Islet precursor cell (in vitro differentiated cells): ENCODE measurements around the gene SCAP.
"Not testable (repeated sequence)": the region's sequence is repeated elsewhere in the genome, so short reads cannot be mapped to it uniquely, and the experiment has no call there.

Experiments
- DNase-seq: peaks from one replicate; pipeline ENCODE4 v3.0.0-alpha.2; 2018

Gene SCAP

DNA sequence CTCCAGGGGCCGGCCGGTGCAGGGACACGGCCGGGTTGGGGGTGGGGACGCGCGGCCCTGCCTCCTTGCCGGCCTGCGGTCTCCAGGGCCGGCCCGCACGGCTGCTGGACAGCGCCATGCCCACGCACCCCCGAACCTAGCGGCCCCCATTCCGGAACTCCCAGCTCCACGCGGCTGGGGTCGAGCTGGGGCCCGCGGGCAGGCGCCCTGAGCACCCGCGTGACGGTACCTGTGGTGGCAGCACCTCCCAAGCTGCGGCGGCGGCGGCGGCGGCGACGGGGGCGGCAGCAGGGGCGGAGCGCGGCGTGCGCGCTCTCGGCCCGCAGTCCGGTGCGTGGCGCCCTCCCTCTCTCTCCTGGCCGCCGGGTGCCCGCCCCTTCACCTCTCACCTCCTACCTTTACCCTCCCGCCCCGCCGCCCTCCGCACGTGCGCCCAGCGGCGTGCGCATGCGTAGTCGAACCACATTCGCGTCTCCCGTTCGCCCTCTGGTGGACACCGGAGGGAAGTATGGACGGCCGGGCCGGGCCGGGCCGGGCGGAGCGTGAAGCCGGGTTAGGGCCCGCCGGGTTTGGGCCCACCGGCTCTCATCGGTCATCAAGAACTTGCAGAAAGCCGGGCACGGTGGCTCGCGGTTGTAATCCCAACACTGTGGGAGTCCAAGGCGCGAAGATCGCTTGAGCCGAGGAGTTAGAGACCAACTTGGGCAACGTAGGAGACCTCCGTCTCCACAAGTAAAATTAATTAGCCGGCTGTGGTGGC lies at the start of gene SCAP:
SCAP (minus strand) TSS at position 372 of the 760 bp plus-strand sequence. CDS start 32,948 bp downstream, outside the sequence.
- DNase-seq = peak; percentile 94

DNA sequence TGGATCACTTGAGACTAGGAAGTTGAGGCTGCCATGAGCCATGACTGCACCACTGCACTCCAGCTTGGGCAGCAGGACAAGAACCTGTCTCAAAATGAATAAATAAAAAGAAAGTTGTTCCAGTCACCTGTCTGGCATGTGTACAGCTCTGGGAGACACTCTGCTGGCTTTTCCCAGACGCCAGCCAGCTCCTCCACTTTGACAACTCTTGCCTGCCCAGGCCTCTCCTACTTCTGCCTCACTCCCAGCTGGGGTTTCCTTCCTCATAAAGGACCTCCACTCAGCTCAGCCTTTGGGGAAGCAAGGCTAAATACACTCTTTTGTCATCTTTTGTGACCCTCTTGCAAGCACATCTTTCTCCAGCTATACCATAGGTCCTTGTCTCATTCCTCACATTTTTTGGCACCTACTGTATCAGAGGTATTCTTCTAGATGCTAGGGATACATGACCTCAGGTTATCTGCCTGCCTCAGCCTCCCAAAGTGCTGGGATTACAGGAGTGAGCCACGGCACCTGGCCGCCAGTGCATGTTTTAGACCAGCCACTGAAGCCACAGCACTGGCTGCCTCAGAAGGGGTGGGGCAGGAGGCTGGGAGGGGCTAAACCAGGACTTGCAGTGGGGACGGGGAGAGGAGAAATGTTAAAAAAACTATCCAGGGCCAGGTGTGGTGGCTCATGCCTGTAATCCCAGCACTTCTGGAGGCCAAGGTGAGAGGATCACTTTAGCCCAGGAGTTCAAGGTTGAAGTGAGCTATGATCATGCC lies 47.8 kb upstream of the SCAP start:
- peak; percentile 73 for DNase-seq

DNA sequence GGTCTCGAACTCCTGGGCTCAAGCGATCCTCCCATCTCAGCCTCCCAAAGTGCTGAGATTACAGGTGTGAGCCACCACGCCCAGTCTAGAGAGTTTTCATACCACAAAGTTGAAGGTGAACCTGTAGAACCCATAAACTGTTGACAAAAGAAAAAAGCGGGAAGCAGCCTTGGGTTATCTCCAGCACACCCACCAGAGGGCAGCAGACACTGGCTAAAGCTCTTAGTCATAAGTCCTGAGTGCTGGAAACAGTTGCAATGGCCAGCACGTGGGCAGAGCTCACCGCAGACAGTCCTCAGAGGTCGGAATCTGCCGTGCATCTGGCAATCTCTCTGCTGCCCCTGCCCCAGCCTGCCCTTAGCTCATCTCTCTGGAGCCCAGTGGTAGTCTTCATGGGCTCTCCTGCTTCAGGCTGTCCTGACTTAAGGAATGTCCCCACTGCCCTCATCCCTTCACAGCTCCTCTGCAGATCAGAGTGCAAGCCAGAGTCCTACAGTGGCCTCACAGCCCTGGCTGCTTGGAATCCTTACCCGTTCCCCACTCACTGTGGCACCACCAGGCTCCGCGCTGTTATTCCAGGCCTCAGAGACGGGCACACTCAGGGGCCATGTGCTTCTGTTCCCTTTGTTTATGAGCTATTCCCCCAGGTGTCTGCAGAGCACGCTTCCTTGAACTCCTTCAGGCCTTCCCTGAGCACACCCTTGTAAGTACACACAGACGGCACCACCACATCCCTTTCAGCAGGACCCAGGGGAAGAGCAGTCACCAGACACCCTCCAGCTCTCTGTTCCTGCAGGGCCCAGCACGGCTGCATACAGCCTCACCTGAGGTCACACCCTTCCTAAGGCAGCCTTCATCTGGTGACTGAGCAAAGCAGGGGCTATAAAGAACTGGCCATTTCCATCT lies 46.6 kb upstream of the SCAP start:
- peak; percentile 93 for DNase-seq

DNA sequence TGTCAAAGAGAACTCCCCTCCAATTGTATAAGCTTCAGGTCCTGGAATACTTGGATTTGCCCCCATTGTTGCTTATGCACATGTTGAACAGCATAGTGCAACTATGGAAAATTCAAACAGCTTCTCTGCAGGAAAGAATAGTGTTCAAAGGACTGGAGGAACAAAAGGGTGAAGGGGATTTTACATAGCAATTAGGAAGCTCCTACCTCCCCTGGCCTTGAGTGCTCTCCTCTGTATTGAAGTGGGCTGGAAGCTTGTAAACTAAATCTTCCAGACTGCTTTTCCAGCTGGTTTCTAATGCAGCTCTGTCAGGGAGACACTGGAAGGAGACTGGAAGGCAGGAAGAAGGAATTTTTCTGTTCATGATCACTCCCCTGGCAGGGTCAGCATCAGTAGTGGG lies 45.0 kb upstream of the SCAP start:
- DNase-seq = no peak

- no peak for DNase-seq
These were observed 42.2 kb upstream of the SCAP start for GRCh38 chr3:47517937-47518336.

DNA sequence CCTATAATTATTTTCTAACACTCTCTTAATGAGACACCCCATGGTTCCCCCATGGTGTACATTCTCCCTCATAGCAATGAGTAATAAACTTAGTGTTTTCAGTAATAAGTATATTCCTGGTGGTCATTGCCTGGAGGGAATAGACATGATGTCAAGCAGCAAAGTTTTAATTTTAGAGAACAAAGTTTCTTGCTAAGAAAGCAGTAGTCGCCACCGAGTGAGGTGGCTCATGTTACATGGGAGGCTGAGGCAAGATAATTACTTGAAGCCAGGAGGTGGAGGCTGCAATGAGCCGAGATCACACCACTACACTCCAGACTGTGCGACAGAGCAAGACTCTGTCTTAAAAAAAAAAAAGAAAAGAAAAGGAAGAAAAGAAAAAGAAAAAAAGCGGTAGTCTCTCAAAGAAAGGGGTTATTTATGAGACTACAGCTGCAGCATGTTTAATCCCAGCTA lies 40.2 kb upstream of the SCAP start:
- no peak for DNase-seq

GRCh38 chr3:47515100-47515499 lies 39.4 kb upstream of the SCAP start:
- no peak for DNase-seq

DNA sequence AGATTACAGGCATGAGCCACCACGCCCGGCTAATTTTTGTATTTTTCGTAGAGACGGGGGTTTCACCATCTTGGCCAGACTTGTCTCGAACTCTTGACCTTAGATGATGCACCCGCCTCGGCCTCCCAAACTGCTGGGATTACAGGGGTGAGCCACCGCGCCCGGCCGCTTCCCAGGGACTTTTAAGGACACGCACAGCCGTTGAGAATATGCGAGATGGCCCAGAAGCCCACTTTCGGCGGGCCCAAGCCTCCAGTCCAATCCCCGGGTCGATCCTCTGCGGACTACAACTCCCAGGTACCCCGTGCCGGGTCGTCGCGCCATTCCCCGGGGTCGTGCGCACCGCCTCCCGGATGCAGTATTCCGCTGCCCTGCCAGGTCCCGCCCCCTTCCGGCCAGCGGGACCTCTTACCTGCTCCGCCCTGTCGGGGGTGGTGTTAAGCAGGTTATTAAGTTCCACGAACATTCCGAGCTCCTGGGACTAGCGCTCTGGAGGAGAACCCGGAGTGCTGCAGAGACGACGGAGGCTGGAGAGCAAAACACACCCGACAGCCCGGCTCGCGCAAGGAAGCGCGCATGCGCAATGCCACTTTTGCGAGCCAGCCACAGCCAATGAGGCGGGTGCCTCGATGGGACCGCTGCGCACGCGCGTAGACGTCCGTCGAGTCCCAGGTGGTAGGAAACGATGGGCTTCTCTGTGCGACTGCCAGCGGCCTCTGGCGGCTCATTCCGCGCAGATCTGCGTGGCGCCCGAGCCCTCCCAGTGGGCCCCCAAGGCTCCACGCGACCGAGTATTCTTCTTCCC lies 37.6 kb upstream of the SCAP start, which contains the start of gene ELP6:
ELP6 (minus strand) TSS at position 588 of the 805 bp plus-strand sequence; CDS start at position 466, 122 bp downstream.
- peak; percentile 99 for DNase-seq

- DNase-seq = peak; percentile 58
These were observed 36.8 kb upstream of the SCAP start for GRCh38 chr3:47512416-47513124.

- DNase-seq = not testable (repeated sequence)
These were observed 29.5 kb upstream of the SCAP start for GRCh38 chr3:47505267-47505666.

DNA sequence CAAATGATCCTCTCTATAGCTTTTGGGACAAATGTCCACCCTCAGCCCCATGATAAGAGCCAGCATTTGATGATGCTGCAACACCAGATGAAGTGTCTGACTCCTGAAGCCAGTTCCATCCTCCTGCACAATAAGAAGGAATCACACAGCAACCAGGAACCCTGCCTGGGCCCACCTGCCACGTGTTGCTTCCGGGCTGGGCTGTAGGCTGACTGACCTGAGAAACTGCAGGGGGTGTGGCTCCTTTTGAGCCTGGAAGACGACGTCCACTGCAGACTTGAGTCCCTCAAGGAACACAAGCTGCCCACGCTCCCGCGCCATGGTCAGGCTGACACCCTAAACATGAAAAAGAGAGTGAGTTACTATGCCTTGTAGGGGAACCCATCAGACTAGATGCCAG lies 28.4 kb upstream of the SCAP start:
- DNase-seq = no peak

GRCh38 chr3:47503033-47503432 lies 27.3 kb upstream of the SCAP start:
- no peak for DNase-seq

GRCh38 chr3:47496892-47497291 lies 21.2 kb upstream of the SCAP start:
- DNase-seq = no peak

DNA sequence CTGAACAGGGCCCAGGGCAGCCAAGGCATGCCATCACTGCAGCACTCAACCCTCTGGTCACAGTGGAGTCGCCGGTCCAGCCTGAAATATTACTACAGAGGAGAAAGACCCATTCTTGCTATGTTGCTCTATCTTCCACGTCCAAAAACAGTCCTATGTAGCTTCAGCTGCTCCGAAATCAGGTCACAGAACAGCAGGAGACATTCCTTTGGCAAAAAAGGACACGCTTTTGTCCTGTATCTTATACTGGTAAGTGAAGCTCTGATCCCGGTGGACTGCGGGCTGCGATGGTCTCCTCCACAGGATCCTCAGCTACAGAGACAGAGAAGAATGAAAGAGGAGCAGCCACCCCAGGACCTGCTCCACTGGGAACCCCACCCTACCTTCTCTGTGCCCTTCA lies 20.1 kb upstream of the SCAP start:
- DNase-seq = no peak

DNA sequence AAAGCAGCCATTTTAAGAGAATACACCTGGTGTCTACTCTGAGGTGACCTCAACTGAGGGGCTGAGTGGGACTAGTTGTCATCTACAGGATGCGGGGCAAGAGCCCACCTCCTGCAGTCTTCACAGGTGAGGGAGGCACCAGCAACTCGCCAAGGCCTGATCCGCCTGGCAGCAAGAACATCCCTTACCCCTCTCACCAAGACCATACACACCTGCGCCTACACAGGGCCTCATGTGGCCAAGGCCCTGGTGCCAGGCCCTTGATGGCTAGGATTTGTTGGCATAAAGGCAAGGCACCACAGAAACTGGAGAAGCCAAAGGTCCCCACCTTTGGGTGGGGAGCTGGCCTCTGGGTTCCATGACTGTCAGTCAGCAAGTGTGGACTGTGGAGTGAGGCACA lies 19.4 kb upstream of the SCAP start:
- DNase-seq = no peak

DNA sequence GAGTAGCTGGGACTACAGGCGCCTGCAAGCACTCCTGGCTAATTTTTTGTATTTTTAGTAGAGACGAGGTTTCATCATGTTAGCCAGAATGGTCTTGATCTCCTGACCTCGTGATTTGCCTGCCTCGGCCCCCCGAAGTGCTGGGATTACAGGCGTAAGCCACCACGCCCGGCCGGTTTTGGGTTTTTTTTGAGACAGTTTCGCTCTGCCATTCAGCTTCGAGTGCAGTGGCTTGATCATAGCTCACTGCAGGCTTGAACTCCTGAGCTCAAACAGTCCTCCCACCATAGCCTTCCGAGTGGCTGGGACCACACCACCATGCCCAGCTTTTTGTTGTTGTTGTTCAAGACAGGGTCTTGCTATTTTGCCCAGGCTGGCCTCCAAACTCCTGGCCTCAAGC lies 16.0 kb upstream of the SCAP start:
- no peak for DNase-seq

DNA sequence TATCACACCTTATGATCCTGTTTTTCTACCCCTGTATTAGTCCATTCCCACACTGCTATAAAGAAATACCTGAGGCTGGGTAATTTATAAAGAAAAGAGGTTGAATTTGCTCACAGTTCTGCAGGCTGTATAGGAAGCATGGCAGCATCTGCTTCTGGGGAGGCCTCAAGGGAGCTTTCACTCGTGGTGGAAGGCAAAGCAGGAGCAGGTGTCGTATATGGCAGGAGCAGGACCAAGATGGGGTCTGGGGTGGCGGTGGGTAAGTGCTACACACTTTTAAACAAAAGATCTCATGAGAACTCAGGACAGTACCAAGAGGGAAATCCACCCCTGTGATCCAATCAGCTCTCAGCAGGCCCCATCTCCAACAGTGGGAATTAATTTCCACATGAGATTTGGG lies 15.4 kb upstream of the SCAP start:
- DNase-seq = no peak

DNA sequence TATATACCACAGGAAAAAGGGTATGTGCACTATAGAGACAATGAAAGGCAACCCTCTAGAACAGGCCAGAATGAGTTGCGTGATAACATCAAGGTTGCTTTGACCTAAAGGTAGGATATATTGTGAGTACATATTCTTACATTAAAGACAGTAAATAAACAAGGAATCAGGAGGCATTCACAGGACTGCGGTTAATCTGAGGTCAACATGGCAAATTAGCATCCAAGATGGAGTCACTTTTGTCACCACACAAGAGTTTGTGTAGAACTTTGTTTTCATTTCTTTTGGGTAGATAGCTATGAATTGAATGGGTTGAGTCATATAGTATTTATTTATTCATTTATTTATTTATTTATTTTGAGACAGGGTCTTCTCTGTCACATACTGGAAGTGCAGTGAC lies 11.5 kb upstream of the SCAP start:
- no peak for DNase-seq

- no peak for DNase-seq
These were observed 10.1 kb upstream of the SCAP start for GRCh38 chr3:47485812-47486211.

GRCh38 chr3:47482366-47482765 lies 6.6 kb upstream of the SCAP start:
- DNase-seq = no peak

GRCh38 chr3:47481763-47482162 lies 6.0 kb upstream of the SCAP start:
- not testable (repeated sequence) for DNase-seq
